Stomach (tissue), 9 donors: ENCODE measurements around the gene TEPSIN. TPM values are rescaled to one million over a fixed set of nuclear protein-coding genes. Genes with fewer than 3 reads are reported as not detected.

Experiments used
- DNase-seq, 2 donors: peaks; one replicate each; pipeline versions ENCODE4 v3.0.0 to v3.0.0-alpha.2; 2013 to 2019
- H3K27ac ChIP-seq, 5 donors: fragments of 200-600 bp in 4 of 5; sonication (generic) in 4 of 5; one replicate each; pipeline ENCODE4 v1.5.1; 2013 to 2019; ENCODE audit warnings: mild to moderate bottlenecking in 1 of 5, moderate library complexity in 1 of 5
- H3K27me3 ChIP-seq, 3 donors: fragments of 200-600 bp; sonication (generic); one replicate each; pipeline ENCODE4 v1.5.1; 2017 to 2019; ENCODE audit warnings: mixed run types in 1 of 3
- H3K36me3 ChIP-seq, 4 donors: fragments of 200-600 bp; sonication (generic); 1 replicate in 3 of 4; 2 replicates in 1 of 4; pipeline ENCODE4 v1.5.1; 2016 to 2019
- H3K4me1 ChIP-seq, 4 donors: fragments of 200-600 bp; sonication (generic); one replicate each; pipeline ENCODE4 v1.5.1; 2016 to 2019
- H3K4me3 ChIP-seq, 4 donors: fragments of 200-600 bp; sonication (generic) in 3 of 4; one replicate each; pipeline ENCODE4 v1.5.1; 2016 to 2019; ENCODE audit warnings: mild to moderate bottlenecking in 1 of 4
- H3K9me3 ChIP-seq, 4 donors: fragments of 200-600 bp; sonication (generic); one replicate each; pipeline ENCODE4 v1.5.1; 2016 to 2019
- CTCF ChIP-seq, 7 experiments: fragments of 450-650 bp in 4 of 7; fragments of 200-600 bp in 3 of 7; sonication (generic) in 3 of 7; IDR thresholded peaks; one replicate each; pipeline ENCODE4 v1.5.1; 2016 to 2019; ENCODE audit warnings: antibody characterized with exemption in 7 of 7, control low read depth in 2 of 7, mild to moderate bottlenecking in 1 of 7
- EP300 ChIP-seq: sonication (generic); formaldehyde crosslinking; IDR thresholded peaks from one replicate; pipeline ENCODE4 v1.6.1; 2017; ENCODE audit warnings: antibody characterized with exemption
- POLR2A ChIP-seq, 4 donors: fragments of 450-650 bp; IDR thresholded peaks; one replicate each; pipeline ENCODE4 v1.6.1; 2016; ENCODE audit warnings: antibody characterized with exemption in 4 of 4, control low read depth in 2 of 4, mild to moderate bottlenecking in 1 of 4, moderate library complexity in 1 of 4
- POLR2AphosphoS5 ChIP-seq, 3 donors: sonication (generic); formaldehyde crosslinking; IDR thresholded peaks; one replicate each; pipeline ENCODE4 v1.6.1; 2016; ENCODE audit warnings: antibody characterized with exemption in 3 of 3
- WGBS, 5 donors: extraction: QIAGEN DNeasy Blood & Tissue Kit in 3 of 5; methylation state at CpG; one replicate each; pipeline versions ENCODE4 v1.1.5 to v1.1.7; 2013 to 2018; 5-methylcytosine and 5-hydroxymethylcytosine counted together
- intact Hi-C: fragments of 100-400 bp; cut with DNase I; formaldehyde crosslinking; loops from one replicate; pipeline ENCODE4 v1.15.1; 2023; ENCODE audit warnings: low total_unique reads
- polyA plus RNA-seq, 3 donors: library from polyadenylated mRNA; stranded (reverse); fragments of 200-250 nt; gene quantifications; one replicate each; pipeline ENCODE4 v1.2.3, GENCODE V29; 2013
- total RNA-seq, 5 donors: library from RNA; depleted of rRNA; stranded (reverse); fragments of >200 nt; gene quantifications; one replicate each; pipeline versions ENCODE4 v1.1.0 to v1.2.3, GENCODE V29; 2014 to 2016
- donor health status: healthy with polysubstance abuse.
- donor health status: Bipolar disorder and iron deficiency.
- donor health status: healthy.

TEPSIN gene
- total and polyA plus RNA-seq, 8 donors: 9.4 to 295 (median 21.4) TPM

GRCh38 chr17:81194941-81195901 lies 43.6 kb downstream of the TEPSIN start:
- H3K4me1 ChIP-seq: peaks cover 0 to 17% (median 2%) of the 10 kb centered on the region in 4 donors
- no peaks in the 10 kb centered on the region for H3K27me3 ChIP-seq
- WGBS, 5 donors: 90 to 94% (median 92%) methylated on average over 22 to 37 of the region's 37 CpGs
- intact Hi-C loops: no loop called here
- TF ChIP-seq EP300 (no peak), POLR2A (IDR thresholded peaks at IDR 0.05) (no peak), CTCF (IDR thresholded peaks at IDR 0.05) (no peak), POLR2AphosphoS5 (IDR thresholded peaks at IDR 0.05) (no peak)
- no peak overlapping the region for H3K4me3 ChIP-seq
- no peak for DNase-seq
- H3K36me3 ChIP-seq: peaks cover 0 to 92% (median 67%) of the 10 kb centered on the region in 4 donors
- H3K9me3 ChIP-seq: no peaks in the 10 kb centered on the region
- H3K27ac ChIP-seq: no peak overlapping the region

- intact Hi-C loops: no loop called here
- DNase-seq: no peak
- WGBS, 5 donors: 89 to 93% (median 91%) methylated on average over 11 to 21 of the region's 21 CpGs
Observed at GRCh38 chr17:81194225-81194760, 44.6 kb downstream of the TEPSIN start.

GRCh38 chr17:81193470-81194224 lies 45.2 kb downstream of the TEPSIN start:
- peaks cover 0 to 6% (median 0%) of the 10 kb centered on the region in 4 donors for H3K4me1 ChIP-seq
- H3K4me3 ChIP-seq: no peak overlapping the region
- H3K27ac ChIP-seq: no peak overlapping the region
- WGBS, 5 donors: 69 to 86% (median 78%) methylated on average over 32 to 38 of the region's 38 CpGs
- H3K36me3 ChIP-seq: peaks cover 0 to 91% (median 71%) of the 10 kb centered on the region in 4 donors
- TF ChIP-seq CTCF (IDR thresholded peaks at IDR 0.05) (no peak), POLR2AphosphoS5 (IDR thresholded peaks at IDR 0.05) (no peak), POLR2A (IDR thresholded peaks at IDR 0.05) (no peak), EP300 (no peak)
- intact Hi-C loops: no loop called here
- H3K9me3 ChIP-seq: no peaks in the 10 kb centered on the region
- no peaks in the 10 kb centered on the region for H3K27me3 ChIP-seq
- DNase-seq: peak in 1 of 2 donors; percentile 78

More at GRCh38 chr17:81194225-81194760, 44.6 kb downstream of the TEPSIN start:
- H3K4me1 ChIP-seq: peaks cover 0 to 7% (median 0%) of the 10 kb centered on the region in 4 donors
- no peak overlapping the region for H3K27ac ChIP-seq
- H3K9me3 ChIP-seq: no peaks in the 10 kb centered on the region
- no peak overlapping the region for H3K4me3 ChIP-seq
- no peaks in the 10 kb centered on the region for H3K27me3 ChIP-seq
- TF ChIP-seq CTCF (IDR thresholded peaks at IDR 0.05): no peak
- no peak for TF ChIP-seq POLR2AphosphoS5 (IDR thresholded peaks at IDR 0.05)
- TF ChIP-seq POLR2A (IDR thresholded peaks at IDR 0.05): no peak
- no peak for TF ChIP-seq EP300
- H3K36me3 ChIP-seq: peaks cover 0 to 91% (median 74%) of the 10 kb centered on the region in 4 donors

- WGBS, 5 donors: 82 to 93% (median 87%) methylated on average over 12 to 17 of the region's 17 CpGs
- intact Hi-C loops: no loop called here
- no peak overlapping the region for H3K4me3 ChIP-seq
- H3K9me3 ChIP-seq: no peaks in the 10 kb centered on the region
- TF ChIP-seq POLR2A (IDR thresholded peaks at IDR 0.05) (no peak), CTCF (IDR thresholded peaks at IDR 0.05) (no peak), POLR2AphosphoS5 (IDR thresholded peaks at IDR 0.05) (no peak), EP300 (no peak)
- no peak overlapping the region for H3K27ac ChIP-seq
- H3K4me1 ChIP-seq: peaks cover 0 to 6% (median 0%) of the 10 kb centered on the region in 4 donors
- no peaks in the 10 kb centered on the region for H3K27me3 ChIP-seq
- DNase-seq: no peak
- peaks cover 0 to 88% (median 68%) of the 10 kb centered on the region in 4 donors for H3K36me3 ChIP-seq
Observed at GRCh38 chr17:81193051-81193410, 45.8 kb downstream of the TEPSIN start.
